Cardiac fibroblast (primary cell): Measurements from ENCODE around the gene ANKRD40.
A peak's percentile ranks its signal among the peaks of the same experiment; 100 is the strongest.

ENCODE experiments used
- DNase-seq, 2 donors: peaks; one replicate each; pipeline versions ENCODE4 v3.0.0 to v3.0.0-alpha.2; 2010; ENCODE audit warnings: low read depth in 2 of 2
- H3K4me3 ChIP-seq, 2 donors: replicated peaks in 1 of 2; 1 replicate in 1 of 2; 2 replicates in 1 of 2; pipeline ENCODE4 v1.5.1; 2011; ENCODE audit warnings: low read depth in 2 of 2, low read length in 2 of 2, mild to moderate bottlenecking in 2 of 2, moderate library complexity in 1 of 2
- CTCF ChIP-seq: IDR thresholded peaks from one replicate; pipeline ENCODE4 v1.5.1; 2011; ENCODE audit warnings: low read depth, mild to moderate bottlenecking, low read length, inconsistent platforms

Gene ANKRD40

GRCh38 chr17:50697062-50697461 is 10.7 kb downstream of the ANKRD40 start:
- DNase-seq = no peak
- H3K4me3 ChIP-seq = no peak overlapping the region
- no peak for TF ChIP-seq CTCF

- no peak for TF ChIP-seq CTCF
- no peak for DNase-seq
- no peak overlapping the region for H3K4me3 ChIP-seq
These were observed 11.3 kb downstream of the ANKRD40 start for GRCh38 chr17:50696365-50696879.

- H3K4me3 ChIP-seq = no peak overlapping the region
- peak in 1 of 2 donors; percentile 30 for DNase-seq
- no peak for TF ChIP-seq CTCF
These were observed 14.6 kb downstream of the ANKRD40 start for GRCh38 chr17:50693036-50693682.

GRCh38 chr17:50692448-50693035 is 15.2 kb downstream of the ANKRD40 start:
- H3K4me3 ChIP-seq = no peak overlapping the region
- TF ChIP-seq CTCF = no peak
- no peak for DNase-seq

GRCh38 chr17:50691550-50692447 is 15.9 kb downstream of the ANKRD40 start:
- no peak for TF ChIP-seq CTCF
- no peak overlapping the region for H3K4me3 ChIP-seq
- peak in 1 of 2 donors; percentile 58 for DNase-seq

GRCh38 chr17:50690887-50691549 is 16.7 kb downstream of the ANKRD40 start:
- no peak overlapping the region for H3K4me3 ChIP-seq
- TF ChIP-seq CTCF = no peak
- no peak for DNase-seq
